WTC11 (cell line): ENCODE results near the gene TMEM30B. TPM values are rescaled to one million over a fixed set of nuclear protein-coding genes. Genes with fewer than 3 reads are reported as not detected.

Source experiments
- ATAC-seq: fragments of 200-7000 bp; cut with Tn5 transposase; 2 replicates; pipeline ENCODE4 v1.10.0; 2021; ENCODE audit warnings: mild to moderate bottlenecking, moderate library complexity
- CTCF ChIA-PET: fragments of 300-600 bp; sonication (Branson Sonifier 250); formaldehyde crosslinking; loops from one replicate; lab custom pipeline; 2021; ENCODE audit warnings: antibody characterized with exemption; lab: Charles Lee
- POLR2A ChIA-PET: fragments of 350-600 bp; sonication (Branson Sonifier 250); formaldehyde crosslinking; loops from one replicate; lab custom pipeline; 2021; ENCODE audit warnings: antibody characterized with exemption; lab: Charles Lee
- DNase-seq: peaks from one replicate; pipeline ENCODE4 v3.0.0; 2021; ENCODE audit warnings: low spot score
- H3K27ac Mint-ChIP-seq: 2 replicates; pipeline ENCODE4 v1.8.0; 2021; ENCODE audit warnings: mixed read lengths
- H3K27me3 Mint-ChIP-seq: 2 replicates; pipeline ENCODE4 v1.8.0; 2021; ENCODE audit warnings: low read depth, mild to moderate bottlenecking, moderate library complexity, mixed read lengths
- H3K36me3 Mint-ChIP-seq: 2 replicates; pipeline ENCODE4 v1.8.0; 2021; ENCODE audit warnings: mixed read lengths
- H3K4me1 Mint-ChIP-seq: 2 replicates; pipeline ENCODE4 v1.8.0; 2022; ENCODE audit warnings: mixed read lengths
- H3K4me3 Mint-ChIP-seq: 2 replicates; pipeline ENCODE4 v1.8.0; 2021; ENCODE audit warnings: mild to moderate bottlenecking, moderate library complexity, mixed read lengths
- H3K9me3 Mint-ChIP-seq: 2 replicates; pipeline ENCODE4 v1.8.0; 2021; ENCODE audit warnings: mixed read lengths
- EMX1 ChIP-seq: fragments of 250-450 bp; sonication (Bioruptor Pico); IDR thresholded peaks from 2 replicates; pipeline ENCODE4 v1.8.0; 2021; ENCODE audit warnings: mild to moderate bottlenecking
- ESRRA ChIP-seq: sonication (generic); formaldehyde crosslinking; IDR thresholded peaks from 2 replicates; pipeline ENCODE4 v1.8.1; 2022; ENCODE audit warnings: mild to moderate bottlenecking, missing genetic modification reagents, borderline replicate concordance
- FOXP1 ChIP-seq: sonication (generic); formaldehyde crosslinking; IDR thresholded peaks from 2 replicates; pipeline ENCODE4 v1.8.0; 2022; ENCODE audit warnings: missing genetic modification reagents, mild to moderate bottlenecking, moderate library complexity, borderline replicate concordance
- GABPB1 ChIP-seq: sonication (generic); formaldehyde crosslinking; IDR thresholded peaks from 2 replicates; pipeline ENCODE4 v1.8.1; 2023; ENCODE audit warnings: mild to moderate bottlenecking, missing genetic modification reagents
- NFATC4 ChIP-seq: fragments of 250-450 bp; sonication (Bioruptor Pico); IDR thresholded peaks from 2 replicates; pipeline ENCODE4 v1.9.0; 2021; ENCODE audit warnings: mild to moderate bottlenecking
- NFYB ChIP-seq: sonication (generic); formaldehyde crosslinking; conservative IDR thresholded peaks from 2 replicates; pipeline ENCODE4 v1.8.0; 2022; ENCODE audit warnings: low read depth, missing genetic modification reagents
- OVOL2 ChIP-seq: fragments of 250-450 bp; sonication (Bioruptor Pico); IDR thresholded peaks from 2 replicates; pipeline ENCODE4 v1.9.0; 2021; ENCODE audit warnings: mild to moderate bottlenecking, borderline replicate concordance
- TP53 ChIP-seq: sonication (generic); formaldehyde crosslinking; IDR thresholded peaks from 2 replicates; pipeline ENCODE4 v1.8.1; 2023; ENCODE audit warnings: mild to moderate bottlenecking, missing genetic modification reagents
- ZNF219 ChIP-seq: sonication (generic); formaldehyde crosslinking; IDR thresholded peaks from 2 replicates; pipeline ENCODE4 v1.8.0; 2023; ENCODE audit warnings: missing genetic modification reagents, mild to moderate bottlenecking, borderline replicate concordance
- ZNF232 ChIP-seq: sonication (generic); formaldehyde crosslinking; IDR thresholded peaks from 2 replicates; pipeline ENCODE4 v1.8.0; 2022; ENCODE audit warnings: mild to moderate bottlenecking, missing genetic modification reagents
- ZNF396 ChIP-seq: fragments of 250-450 bp; sonication (Bioruptor Pico); IDR thresholded peaks from 2 replicates; pipeline ENCODE4 v1.8.0; 2021; ENCODE audit warnings: mild to moderate bottlenecking, moderate library complexity, borderline replicate concordance
- ZNF423 ChIP-seq: fragments of 250-450 bp; sonication (Bioruptor Pico); IDR thresholded peaks from 2 replicates; pipeline ENCODE4 v2.1.2; 2022; ENCODE audit warnings: mild to moderate bottlenecking, moderate library complexity
- total RNA-seq: library from RNA; stranded (reverse); gene quantifications from 3 replicates; pipeline ENCODE4 v1.2.3, GENCODE V29; 2021
- TF ChIP-seq, protein P1 (sequence below): sonication (generic); formaldehyde crosslinking; IDR thresholded peaks from 2 replicates; pipeline ENCODE4 v1.8.0; 2022; ENCODE audit warnings: missing genetic modification reagents
- TF ChIP-seq, protein P2 (sequence below): fragments of 250-450 bp; sonication (Bioruptor Pico); IDR thresholded peaks from 2 replicates; pipeline ENCODE4 v1.9.0; 2021; ENCODE audit warnings: mild to moderate bottlenecking
- TF ChIP-seq, protein P3 (sequence below): sonication (generic); formaldehyde crosslinking; IDR thresholded peaks from 2 replicates; pipeline ENCODE4 v1.8.1; 2022; ENCODE audit warnings: mild to moderate bottlenecking, moderate library complexity, missing genetic modification reagents
- TF ChIP-seq, protein P4 (sequence below): sonication (generic); formaldehyde crosslinking; IDR thresholded peaks from 2 replicates; pipeline ENCODE4 v1.8.1; 2022; ENCODE audit warnings: mild to moderate bottlenecking, missing genetic modification reagents, moderate library complexity, borderline replicate concordance
- TF ChIP-seq, protein P5 (sequence below): sonication (generic); formaldehyde crosslinking; IDR thresholded peaks from 2 replicates; pipeline ENCODE4 v1.8.1; 2023; ENCODE audit warnings: mild to moderate bottlenecking, missing genetic modification reagents
- TF ChIP-seq, protein P6 (sequence below): sonication (generic); formaldehyde crosslinking; IDR thresholded peaks from 2 replicates; pipeline ENCODE4 v1.8.1; 2022; ENCODE audit warnings: missing genetic modification reagents, borderline replicate concordance
- TF ChIP-seq, protein P7 (sequence below): sonication (generic); formaldehyde crosslinking; IDR thresholded peaks from 2 replicates; pipeline ENCODE4 v1.8.0; 2023; ENCODE audit warnings: mild to moderate bottlenecking, missing genetic modification reagents

TMEM30B gene
- total RNA-seq, 1 experiment from 2014 or later, result 17.8 TPM

DNA sequence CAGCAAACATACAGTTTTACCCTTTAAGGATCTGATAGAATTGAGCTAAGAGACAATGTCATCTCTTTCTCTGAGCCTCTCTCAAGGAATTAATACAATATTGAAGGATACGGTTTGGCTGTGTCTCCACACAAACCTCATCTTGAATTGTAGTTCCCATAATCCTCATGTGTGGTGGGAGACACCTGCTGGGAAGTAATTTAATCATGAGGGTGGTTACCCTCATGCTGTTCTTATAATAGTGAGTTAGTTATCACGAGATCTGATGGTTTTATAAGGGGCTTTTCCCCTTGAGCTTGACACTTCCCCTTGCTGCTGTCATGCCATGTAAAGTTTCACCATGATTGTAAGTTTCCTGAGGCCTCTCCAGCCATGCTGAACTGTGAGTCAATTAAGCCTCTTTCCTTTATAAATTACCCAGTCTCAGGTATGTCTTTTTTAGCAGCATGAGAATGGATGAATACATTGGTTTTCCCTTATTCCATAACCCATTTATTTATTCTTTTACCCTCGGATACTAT is 47.6 kb downstream of the TMEM30B start (continued):
- TF ChIP-seq, protein P1, sequence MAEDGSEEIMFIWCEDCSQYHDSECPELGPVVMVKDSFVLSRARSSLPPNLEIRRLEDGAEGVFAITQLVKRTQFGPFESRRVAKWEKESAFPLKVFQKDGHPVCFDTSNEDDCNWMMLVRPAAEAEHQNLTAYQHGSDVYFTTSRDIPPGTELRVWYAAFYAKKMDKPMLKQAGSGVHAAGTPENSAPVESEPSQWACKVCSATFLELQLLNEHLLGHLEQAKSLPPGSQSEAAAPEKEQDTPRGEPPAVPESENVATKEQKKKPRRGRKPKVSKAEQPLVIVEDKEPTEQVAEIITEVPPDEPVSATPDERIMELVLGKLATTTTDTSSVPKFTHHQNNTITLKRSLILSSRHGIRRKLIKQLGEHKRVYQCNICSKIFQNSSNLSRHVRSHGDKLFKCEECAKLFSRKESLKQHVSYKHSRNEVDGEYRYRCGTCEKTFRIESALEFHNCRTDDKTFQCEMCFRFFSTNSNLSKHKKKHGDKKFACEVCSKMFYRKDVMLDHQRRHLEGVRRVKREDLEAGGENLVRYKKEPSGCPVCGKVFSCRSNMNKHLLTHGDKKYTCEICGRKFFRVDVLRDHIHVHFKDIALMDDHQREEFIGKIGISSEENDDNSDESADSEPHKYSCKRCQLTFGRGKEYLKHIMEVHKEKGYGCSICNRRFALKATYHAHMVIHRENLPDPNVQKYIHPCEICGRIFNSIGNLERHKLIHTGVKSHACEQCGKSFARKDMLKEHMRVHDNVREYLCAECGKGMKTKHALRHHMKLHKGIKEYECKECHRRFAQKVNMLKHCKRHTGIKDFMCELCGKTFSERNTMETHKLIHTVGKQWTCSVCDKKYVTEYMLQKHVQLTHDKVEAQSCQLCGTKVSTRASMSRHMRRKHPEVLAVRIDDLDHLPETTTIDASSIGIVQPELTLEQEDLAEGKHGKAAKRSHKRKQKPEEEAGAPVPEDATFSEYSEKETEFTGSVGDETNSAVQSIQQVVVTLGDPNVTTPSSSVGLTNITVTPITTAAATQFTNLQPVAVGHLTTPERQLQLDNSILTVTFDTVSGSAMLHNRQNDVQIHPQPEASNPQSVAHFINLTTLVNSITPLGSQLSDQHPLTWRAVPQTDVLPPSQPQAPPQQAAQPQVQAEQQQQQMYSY (CRISPR knock-in tag), result no peak
- TF ChIP-seq EMX1 (CRISPR knock-in tag), result no peak
- TF ChIP-seq, all 79 proteins: peak for 0

DNA sequence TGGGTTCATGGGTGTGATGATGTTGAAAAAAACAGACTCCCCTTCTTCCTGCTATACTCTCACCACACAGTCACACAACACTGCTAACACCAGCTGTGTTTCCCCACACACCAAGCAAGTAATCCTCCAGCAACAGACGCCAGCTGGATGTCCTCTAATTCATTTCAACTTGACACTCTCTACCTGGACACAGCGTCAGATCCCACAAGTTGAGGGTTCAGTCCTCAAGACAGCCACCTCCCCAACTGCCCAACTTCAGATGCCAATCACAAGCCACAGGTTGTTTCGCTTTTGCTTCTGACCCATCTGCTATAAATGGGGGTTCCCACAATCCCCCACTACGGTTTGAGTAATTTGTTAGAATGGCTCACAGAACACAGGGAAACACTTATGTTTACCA is 49.3 kb downstream of the TMEM30B start:
- ATAC-seq, result no peak
- ChIA-PET CTCF (no interaction called here), POLR2A (no interaction called here)
- Mint-ChIP-seq H3K4me1 (peaks cover 43% of the 10 kb centered on the region), H3K4me3 (no peak overlapping the region), H3K27ac (peak overlapping the region; percentile 46; the same call in 1 of the 2 replicates)
- TF ChIP-seq ZNF396 (CRISPR knock-in tag), result no peak
- TF ChIP-seq, protein P2, sequence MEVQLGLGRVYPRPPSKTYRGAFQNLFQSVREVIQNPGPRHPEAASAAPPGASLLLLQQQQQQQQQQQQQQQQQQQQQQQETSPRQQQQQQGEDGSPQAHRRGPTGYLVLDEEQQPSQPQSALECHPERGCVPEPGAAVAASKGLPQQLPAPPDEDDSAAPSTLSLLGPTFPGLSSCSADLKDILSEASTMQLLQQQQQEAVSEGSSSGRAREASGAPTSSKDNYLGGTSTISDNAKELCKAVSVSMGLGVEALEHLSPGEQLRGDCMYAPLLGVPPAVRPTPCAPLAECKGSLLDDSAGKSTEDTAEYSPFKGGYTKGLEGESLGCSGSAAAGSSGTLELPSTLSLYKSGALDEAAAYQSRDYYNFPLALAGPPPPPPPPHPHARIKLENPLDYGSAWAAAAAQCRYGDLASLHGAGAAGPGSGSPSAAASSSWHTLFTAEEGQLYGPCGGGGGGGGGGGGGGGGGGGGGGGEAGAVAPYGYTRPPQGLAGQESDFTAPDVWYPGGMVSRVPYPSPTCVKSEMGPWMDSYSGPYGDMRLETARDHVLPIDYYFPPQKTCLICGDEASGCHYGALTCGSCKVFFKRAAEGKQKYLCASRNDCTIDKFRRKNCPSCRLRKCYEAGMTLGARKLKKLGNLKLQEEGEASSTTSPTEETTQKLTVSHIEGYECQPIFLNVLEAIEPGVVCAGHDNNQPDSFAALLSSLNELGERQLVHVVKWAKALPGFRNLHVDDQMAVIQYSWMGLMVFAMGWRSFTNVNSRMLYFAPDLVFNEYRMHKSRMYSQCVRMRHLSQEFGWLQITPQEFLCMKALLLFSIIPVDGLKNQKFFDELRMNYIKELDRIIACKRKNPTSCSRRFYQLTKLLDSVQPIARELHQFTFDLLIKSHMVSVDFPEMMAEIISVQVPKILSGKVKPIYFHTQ (CRISPR knock-in tag), result no peak
- TF ChIP-seq GABPB1 (CRISPR knock-in tag), result no peak
- TF ChIP-seq, protein P3, sequence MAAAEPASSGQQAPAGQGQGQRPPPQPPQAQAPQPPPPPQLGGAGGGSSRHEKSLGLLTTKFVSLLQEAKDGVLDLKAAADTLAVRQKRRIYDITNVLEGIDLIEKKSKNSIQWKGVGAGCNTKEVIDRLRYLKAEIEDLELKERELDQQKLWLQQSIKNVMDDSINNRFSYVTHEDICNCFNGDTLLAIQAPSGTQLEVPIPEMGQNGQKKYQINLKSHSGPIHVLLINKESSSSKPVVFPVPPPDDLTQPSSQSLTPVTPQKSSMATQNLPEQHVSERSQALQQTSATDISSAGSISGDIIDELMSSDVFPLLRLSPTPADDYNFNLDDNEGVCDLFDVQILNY (CRISPR knock-in tag), result no peak
- TF ChIP-seq, protein P4, sequence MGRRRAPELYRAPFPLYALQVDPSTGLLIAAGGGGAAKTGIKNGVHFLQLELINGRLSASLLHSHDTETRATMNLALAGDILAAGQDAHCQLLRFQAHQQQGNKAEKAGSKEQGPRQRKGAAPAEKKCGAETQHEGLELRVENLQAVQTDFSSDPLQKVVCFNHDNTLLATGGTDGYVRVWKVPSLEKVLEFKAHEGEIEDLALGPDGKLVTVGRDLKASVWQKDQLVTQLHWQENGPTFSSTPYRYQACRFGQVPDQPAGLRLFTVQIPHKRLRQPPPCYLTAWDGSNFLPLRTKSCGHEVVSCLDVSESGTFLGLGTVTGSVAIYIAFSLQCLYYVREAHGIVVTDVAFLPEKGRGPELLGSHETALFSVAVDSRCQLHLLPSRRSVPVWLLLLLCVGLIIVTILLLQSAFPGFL (CRISPR knock-in tag), result no peak
- TF ChIP-seq ESRRA (CRISPR knock-in tag), result no peak
- no peak for TF ChIP-seq ZNF219 (CRISPR knock-in tag)
- no peak for TF ChIP-seq OVOL2
- TF ChIP-seq, all 79 proteins: peak for 0
- no peak for DNase-seq
- Mint-ChIP-seq H3K27me3 (no peaks in the 10 kb centered on the region; the same call in 1 of the 2 replicates), H3K9me3 (no peaks in the 10 kb centered on the region), H3K36me3 (no peaks in the 10 kb centered on the region)

DNA sequence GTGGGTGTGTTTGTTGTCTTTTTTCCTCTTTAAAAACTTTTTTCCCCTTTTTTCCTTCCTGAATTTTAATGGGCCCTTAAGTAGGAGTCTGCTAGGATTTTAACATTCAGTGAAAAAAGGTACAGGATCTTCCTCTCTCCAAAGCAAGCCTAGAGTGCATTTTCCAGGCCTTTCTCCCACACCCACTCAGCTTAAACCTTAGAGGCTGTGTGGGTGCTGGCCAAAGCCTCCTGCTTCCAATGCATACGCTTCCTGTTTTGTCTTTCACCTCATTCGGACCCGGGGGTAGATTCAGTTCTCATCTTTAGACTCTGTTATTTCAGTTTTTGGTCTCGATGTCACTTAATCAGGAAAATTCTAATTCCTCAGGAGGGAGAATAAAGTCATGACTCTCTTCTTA is 51.2 kb downstream of the TMEM30B start:
- no peak overlapping the region for H3K4me3 Mint-ChIP-seq
- ATAC-seq (no peak), DNase-seq (no peak)
- no peaks in the 10 kb centered on the region for H3K9me3 Mint-ChIP-seq
- no peaks in the 10 kb centered on the region; the same call in 1 of the 2 replicates for H3K27me3 Mint-ChIP-seq
- ChIA-PET CTCF (no interaction called here), POLR2A (no interaction called here)
- H3K4me1 Mint-ChIP-seq, result peaks cover 35% of the 10 kb centered on the region
- H3K27ac Mint-ChIP-seq, result peak overlapping the region; percentile 75; the same call in 1 of the 2 replicates
- no peaks in the 10 kb centered on the region for H3K36me3 Mint-ChIP-seq
- TF ChIP-seq, protein P5, sequence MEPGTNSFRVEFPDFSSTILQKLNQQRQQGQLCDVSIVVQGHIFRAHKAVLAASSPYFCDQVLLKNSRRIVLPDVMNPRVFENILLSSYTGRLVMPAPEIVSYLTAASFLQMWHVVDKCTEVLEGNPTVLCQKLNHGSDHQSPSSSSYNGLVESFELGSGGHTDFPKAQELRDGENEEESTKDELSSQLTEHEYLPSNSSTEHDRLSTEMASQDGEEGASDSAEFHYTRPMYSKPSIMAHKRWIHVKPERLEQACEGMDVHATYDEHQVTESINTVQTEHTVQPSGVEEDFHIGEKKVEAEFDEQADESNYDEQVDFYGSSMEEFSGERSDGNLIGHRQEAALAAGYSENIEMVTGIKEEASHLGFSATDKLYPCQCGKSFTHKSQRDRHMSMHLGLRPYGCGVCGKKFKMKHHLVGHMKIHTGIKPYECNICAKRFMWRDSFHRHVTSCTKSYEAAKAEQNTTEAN (CRISPR knock-in tag), result no peak
- TF ChIP-seq GABPB1 (CRISPR knock-in tag) (no peak), TP53 (CRISPR knock-in tag) (no peak), ZNF423 (CRISPR knock-in tag) (no peak), NFATC4 (CRISPR knock-in tag) (no peak), FOXP1 (CRISPR knock-in tag) (no peak), ZNF232 (CRISPR knock-in tag) (no peak), NFYB (CRISPR knock-in tag) (no peak)
- TF ChIP-seq, protein P6, sequence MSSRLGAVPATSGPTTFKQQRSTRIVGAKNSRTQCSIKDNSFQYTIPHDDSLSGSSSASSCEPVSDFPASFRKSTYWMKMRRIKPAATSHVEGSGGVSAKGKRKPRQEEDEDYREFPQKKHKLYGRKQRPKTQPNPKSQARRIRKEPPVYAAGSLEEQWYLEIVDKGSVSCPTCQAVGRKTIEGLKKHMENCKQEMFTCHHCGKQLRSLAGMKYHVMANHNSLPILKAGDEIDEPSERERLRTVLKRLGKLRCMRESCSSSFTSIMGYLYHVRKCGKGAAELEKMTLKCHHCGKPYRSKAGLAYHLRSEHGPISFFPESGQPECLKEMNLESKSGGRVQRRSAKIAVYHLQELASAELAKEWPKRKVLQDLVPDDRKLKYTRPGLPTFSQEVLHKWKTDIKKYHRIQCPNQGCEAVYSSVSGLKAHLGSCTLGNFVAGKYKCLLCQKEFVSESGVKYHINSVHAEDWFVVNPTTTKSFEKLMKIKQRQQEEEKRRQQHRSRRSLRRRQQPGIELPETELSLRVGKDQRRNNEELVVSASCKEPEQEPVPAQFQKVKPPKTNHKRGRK (CRISPR knock-in tag), result no peak
- TF ChIP-seq, protein P7, sequence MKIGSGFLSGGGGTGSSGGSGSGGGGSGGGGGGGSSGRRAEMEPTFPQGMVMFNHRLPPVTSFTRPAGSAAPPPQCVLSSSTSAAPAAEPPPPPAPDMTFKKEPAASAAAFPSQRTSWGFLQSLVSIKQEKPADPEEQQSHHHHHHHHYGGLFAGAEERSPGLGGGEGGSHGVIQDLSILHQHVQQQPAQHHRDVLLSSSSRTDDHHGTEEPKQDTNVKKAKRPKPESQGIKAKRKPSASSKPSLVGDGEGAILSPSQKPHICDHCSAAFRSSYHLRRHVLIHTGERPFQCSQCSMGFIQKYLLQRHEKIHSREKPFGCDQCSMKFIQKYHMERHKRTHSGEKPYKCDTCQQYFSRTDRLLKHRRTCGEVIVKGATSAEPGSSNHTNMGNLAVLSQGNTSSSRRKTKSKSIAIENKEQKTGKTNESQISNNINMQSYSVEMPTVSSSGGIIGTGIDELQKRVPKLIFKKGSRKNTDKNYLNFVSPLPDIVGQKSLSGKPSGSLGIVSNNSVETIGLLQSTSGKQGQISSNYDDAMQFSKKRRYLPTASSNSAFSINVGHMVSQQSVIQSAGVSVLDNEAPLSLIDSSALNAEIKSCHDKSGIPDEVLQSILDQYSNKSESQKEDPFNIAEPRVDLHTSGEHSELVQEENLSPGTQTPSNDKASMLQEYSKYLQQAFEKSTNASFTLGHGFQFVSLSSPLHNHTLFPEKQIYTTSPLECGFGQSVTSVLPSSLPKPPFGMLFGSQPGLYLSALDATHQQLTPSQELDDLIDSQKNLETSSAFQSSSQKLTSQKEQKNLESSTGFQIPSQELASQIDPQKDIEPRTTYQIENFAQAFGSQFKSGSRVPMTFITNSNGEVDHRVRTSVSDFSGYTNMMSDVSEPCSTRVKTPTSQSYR (CRISPR knock-in tag), result no peak
